SK-N-DZ (cell line): Measurements from ENCODE around the gene PTTG1IP2.
A peak's percentile ranks its signal among the peaks of the same experiment; 100 is the strongest.

Experiments used
- DNase-seq: peaks from one replicate; pipeline ENCODE4 v3.0.0-alpha.2; 2015; ENCODE audit warnings: low spot score

Gene PTTG1IP2

DNA sequence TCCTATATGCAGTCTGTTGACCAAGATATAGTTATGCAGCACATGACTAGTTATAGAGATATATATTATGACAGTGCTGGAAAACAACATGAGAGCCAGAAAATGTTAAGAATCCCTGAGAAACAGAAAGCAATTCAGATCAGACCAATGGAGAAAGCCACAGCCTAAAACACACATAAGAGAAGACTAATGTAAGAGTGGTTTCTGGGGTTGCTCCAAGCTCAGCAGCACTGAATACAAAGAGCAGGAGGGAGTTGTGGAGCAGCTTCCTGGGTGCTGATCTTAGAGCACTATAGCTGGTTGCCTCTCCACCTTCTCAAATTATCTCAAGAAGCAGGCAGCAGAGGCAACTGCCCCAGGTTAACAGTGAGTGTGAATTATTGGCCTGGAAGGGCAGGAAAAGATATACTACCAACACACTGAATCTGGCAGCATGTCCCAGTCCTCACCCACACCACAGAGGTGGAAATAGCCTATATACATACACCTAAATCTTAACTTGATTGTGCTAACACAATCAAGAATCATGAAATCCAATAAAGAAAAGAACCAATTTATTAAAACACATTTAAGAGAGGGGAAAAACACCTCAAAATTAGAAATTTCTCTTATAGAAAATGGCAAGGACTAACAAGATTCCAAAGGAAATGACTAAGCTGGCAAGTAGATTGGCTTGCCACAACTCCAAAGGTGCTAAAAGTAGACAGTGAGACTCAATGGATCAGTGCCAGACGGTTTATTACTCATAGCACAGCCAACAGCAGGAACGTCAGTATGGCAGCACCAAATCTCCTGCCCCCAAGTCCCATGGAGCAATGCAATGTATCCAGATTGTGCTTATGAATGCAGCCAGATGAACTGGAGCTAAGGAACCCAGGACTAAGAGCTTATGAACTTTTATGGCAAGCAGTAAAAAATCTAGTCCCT is 5.1 kb downstream of the PTTG1IP2 start:
- DNase-seq, result no peak

DNA sequence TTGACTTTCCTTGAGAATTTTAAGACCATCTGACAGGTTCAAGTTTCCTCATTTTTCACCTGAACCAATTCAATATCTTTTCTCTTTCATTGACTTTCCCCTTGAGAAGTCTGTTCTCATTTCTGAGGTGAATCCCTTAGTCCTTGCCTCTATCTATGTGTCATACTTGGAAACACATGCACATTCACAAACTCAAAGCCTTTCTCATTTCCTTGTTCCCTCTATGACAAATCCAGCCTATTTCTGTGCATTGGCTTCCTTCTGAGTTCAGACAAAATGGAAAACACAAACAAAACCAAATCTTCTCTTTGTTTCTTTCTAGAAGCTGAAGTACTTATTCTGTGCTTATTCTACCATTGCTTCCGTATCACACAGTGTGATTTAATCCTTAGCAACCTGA is 13.8 kb downstream of the PTTG1IP2 start:
- DNase-seq, result no peak

DNA sequence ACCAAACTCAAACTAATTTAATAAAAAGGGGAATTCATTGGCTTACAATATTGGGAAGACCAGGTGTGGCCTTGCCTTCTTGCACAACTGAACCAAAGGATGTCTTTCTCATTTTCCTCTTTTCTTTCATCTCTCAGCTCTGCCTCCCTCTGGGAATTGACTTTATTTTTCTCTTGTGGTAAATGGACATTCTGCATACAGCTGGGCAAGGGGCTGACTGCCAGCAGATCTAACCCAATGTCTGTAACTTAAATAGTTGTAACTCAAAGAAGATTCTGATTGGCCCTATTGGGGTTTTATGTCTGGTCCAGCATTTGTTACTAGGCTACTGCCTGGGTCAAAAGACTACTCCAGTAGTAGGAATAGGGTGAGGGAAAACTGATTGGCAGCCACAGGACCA is 15.3 kb downstream of the PTTG1IP2 start:
- DNase-seq, result no peak

DNA sequence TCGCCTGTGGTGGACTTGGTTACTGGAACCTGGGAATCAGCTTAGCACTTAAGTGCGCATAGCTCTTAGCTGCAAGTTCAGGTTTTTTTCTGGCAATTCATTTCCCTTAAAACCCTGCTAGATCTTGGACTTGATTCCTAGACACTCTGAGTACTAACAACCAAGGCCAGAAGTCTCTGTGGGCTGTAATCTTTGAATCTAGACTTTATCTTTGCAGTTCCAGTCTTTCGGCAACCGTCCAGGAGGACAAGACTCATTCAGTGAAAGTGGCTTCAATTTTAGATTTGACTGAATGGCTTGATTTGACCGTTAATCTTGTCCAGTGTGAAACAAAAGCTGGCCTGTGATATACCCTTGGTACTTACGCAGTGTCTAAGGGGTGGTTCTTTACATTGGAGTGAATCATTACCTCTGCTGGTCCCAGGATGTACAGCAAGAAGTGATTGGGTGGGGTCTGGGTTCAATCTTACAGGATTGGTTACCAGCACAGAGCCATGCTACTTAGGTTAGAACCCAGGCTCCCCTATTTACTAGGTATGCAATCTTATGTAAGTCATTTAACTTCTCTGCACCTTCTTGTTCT is 16.4 kb downstream of the PTTG1IP2 start:
- no peak for DNase-seq

DNA sequence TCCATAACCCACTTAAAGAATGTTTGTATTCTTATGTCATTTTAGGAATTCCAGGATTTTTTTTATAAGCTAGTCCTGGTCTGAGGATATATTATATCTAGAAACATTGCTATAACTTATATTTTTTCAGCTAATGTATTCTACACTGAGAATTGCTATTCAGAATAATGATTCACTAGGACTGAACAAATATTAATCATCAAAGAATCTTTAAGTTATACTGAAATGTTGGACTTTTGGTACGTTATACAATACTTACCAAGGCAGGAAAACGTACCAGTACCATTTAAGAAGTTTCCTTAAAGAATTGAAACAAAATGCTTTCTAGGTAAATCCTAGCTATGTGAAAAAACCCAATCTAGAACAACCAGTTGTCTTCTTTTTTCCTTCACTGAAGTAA is 18.4 kb downstream of the PTTG1IP2 start:
- no peak for DNase-seq

DNA sequence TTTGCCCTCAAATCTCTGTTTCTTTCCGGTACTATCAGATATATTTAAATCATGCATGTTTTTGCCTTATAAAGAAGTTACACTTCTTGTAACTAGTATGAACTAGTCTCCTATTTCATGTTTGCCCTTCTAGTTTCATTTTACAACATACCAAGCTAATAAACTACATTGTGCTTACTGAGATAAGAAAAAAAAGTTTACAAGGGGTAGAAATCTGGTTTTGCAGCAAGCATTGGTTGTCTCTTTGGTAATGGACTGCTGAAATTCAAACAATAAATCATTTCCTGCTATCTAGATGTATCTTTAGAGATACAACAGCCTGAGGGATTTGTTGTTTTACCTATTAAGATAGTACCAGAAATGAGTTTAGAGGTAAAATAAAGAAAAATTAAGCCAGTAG is 18.8 kb downstream of the PTTG1IP2 start:
- DNase-seq, result no peak

DNA sequence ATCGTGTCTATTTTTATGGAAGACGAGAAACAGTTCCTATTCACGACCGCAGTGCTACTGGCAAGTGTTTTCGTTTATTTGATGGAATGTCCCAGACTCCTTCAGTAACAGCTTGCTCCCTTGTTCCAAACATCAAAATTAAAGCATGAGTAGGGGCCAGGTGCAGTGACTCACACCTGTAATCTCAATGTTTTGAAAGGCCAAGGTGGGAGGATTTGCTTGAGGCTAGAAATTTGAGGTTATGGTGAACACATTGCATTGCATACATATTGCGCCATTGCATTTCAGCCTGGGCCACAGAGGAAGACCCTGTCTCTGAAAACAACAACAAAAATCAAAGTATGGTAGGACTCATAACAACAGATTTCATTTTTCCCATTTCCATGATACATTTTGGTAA is 22.8 kb downstream of the PTTG1IP2 start:
- no peak for DNase-seq

DNA sequence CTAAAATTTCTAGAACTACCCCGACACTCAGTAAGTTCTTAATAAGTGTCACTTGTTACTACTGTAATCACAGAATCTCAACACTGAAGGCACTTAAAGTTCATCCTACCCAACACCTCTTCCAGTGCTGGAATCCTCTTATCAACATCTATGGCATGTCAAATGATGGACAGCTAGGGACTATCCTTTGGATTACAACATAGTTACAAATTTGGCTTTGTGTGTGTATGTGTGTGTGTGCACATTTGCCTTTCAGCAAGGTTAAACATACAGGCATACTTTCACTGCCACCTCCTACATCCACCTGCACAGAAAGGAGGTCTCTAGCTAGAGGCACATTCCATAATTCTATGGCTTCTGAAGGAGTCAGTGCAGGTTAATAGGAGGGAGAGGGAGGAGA is 25.8 kb downstream of the PTTG1IP2 start:
- DNase-seq, result no peak

DNA sequence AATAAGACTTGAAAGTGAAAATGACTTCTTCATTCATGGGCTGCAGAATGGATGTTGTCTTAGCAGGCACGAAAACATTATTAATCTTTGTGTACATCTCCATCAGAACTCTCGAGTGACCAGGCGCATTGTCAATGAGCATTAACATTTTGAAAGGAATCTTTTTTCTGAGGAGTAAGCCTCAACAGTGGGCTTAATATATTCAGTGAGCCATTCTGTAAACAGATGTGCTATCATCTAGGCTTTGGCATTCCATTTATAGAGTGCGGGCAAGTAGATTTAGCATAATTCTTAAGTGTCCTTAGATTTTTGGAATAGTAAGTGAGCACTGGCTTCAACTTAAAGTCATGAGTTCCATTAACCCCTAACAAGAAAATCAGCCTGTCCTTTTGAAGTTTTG is 33.1 kb downstream of the PTTG1IP2 start:
- DNase-seq, result no peak

DNA sequence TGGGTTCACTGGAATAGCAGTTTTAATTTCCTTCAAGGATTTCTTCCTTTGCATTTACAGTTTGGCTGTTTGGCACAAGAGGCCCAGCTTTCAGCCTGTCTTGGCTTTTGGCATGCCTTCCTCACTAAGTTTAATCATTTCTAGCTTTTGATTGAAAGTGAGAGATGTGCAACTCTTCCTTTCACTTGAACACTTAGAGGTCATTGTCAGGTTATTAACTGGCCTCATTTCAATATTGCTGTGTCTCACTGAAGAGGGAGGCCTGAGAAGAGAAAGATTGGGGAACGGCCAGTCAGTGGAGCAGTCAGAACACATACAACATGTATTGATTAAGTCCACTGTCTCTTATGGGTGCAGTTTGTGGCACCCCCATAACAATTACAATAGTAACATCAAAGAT is 33.9 kb downstream of the PTTG1IP2 start:
- no peak for DNase-seq

DNA sequence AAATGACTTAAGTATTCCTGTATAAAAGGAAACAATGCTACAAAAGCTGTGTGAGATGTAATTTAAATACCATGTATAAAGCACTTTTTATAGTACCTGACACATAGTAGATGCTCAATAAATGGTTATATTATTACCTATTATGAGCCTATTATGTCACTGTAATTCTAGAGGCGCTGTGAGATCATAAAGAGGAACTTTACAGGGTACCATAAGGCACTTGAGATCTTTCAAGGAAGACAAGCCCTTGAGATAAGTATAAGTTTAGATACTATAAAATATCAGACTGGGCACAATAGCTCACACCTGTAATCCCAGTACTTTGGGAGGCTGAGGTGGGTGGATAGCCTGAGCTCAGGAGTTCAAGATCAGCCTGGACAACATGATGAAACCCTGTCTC is 38.3 kb downstream of the PTTG1IP2 start:
- DNase-seq, result no peak

DNA sequence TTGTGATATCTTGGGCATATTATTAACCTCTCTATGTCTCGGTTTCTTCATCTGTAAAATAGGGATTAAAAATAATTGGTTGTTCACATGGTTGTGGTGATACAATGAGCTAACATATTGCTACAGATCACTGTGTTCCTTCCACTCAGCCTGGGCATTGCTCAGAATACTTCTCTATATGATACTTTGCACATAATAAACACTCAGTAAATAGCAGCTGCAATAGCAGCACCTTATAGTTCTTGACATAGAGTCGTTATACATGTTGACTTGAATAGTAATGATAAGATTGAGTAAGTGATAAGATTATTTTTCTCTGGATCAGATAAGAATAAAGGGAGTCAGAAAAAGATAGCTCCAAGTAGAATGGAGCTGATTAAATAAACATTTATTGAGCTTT is 42.3 kb downstream of the PTTG1IP2 start:
- no peak for DNase-seq

DNA sequence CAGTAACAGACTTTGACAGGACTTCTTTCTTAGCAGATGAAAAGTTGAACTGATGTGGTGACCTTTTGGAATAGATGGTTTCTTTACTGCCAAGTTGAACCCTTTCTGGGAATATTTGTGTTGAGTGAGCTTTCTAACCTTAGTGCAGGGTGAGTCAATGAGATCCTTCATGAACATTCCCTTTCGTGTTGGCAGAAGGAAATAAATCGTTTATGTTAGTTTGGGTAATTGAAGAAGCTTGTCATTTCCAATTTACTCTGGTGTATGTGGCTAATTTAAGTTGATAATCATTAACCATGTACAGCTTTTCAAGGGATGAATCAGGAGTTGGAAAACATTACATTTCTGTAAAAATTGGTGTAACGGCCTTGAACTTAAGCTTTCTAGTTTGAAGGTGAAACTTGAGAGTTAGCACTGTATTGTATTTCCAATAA is 43.4 kb downstream of the PTTG1IP2 start:
- DNase-seq, result no peak

DNA sequence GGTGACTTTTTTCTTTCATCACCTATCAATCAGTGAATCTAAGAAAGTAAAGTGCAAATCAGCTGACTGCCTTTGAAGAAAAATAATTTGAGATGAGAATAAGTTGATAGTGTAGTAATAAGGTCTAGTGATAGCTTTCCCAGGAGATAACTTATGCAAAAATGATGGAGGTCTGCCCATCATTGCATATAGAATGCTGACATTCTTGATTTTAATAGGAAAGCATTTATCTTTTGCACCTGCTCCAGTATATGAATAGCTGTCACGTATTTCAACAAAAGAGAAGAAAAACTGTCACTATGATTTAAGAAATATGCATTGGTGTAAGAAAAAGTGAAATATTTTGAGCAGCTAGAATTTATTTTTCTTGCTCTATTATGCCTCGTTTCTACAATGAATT is 46.8 kb downstream of the PTTG1IP2 start:
- DNase-seq, result no peak

DNA sequence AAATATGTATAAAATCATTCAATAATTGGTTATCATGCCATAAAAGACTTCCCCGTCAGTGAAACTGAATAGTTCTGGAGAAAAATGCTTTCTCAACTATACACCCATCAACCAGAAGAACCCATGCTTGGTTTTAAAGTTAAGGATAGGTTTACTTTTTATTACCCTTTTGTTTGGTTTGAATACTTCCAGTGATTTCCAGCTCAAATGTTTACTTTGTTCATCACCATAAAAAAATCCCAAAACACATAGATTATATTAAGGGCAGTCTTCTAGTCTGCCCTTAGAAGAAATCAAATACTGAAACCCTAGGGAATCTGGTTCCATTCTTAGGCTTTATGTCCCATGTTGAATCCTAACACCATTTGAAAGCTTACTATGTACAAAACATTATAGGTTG is 49.2 kb downstream of the PTTG1IP2 start:
- DNase-seq, result no peak

DNA sequence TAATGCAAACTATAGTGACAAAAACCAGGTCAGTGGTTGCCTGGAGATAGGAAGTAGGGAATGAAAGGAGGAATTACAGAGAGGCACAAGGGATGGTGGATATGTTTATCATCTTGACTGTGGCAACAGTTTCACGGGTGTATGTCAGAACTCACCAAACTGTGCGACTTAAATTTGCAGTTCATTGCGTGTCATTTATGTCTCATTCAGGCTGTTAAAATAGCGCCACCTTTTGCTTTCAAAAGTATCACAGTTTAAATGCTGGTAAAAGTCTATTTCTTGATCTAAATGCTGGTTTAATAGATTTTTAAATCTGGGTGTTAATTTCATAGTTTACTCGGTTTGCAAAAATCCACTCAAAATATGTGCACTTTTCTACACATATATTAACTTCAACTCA is 51.0 kb downstream of the PTTG1IP2 start:
- DNase-seq, result no peak

DNA sequence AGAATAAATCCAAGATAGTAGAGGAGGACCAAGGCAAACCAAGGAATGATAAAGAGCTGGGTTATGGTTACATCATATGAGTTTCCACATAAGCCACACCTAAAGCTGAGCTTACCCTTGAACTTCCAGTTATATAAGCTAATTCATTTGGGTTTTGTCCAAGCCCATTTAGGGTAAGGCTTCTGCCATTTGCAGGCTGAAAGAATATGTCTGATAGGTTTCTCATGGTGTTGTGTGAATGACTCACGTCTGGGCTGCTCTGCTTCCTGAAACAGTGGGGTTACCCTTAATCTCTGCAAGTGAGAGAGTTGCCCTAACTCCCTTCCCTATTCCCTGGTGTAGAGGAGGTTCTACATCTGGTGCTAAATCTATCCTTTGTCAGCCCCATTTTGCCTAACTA is 60.8 kb downstream of the PTTG1IP2 start:
- no peak for DNase-seq

DNA sequence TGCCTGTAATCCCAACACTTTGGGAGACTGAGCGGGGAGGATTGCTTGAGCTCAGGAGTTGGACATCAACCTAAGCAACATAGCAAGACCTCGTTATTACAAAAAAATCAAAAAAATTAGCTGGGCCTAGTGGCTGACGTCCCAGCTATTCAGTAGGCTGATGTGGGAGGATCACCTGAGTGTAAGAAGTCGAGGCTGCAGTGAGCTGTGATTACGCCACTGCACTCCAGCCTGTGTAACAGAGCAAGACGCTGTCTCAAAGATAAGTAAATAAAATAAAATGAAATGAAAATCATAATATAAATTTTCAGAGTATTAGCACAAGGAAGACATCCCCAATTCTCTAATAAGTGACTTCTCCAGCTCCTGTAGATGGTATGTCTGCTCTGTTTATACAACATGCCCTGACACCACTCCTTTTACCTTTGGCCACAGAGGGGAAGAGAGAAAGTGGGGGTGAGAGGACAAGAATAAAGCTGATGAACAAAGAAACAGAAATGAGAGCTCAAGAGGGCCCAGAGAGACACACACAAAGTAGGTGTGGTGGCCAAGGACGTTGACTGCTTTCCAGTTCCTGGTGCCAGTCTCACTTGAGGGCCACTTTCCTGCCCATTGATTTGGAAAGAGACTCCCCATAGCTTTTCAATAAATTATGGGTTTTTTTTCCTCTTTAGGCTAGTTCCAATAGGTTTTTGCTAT is 62.9 kb downstream of the PTTG1IP2 start:
- DNase-seq, result no peak

DNA sequence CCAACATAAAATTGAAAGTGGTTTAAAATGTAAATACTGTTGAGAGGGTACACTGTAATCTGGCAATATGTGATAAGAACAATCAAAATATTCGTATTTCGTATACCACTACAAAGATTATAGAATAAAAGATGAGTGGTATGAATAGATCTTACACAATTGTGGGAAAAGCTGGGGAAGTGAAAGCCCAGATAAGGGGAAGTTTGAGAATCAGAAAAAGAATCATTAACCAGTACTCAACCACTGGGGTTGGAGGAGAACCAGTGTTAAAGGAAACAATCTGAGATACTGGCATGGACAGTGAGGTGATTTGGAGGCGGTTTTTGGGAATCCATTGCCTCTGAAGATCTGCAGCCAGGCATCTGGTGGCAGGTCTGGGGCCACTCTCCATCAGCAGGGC is 67.0 kb downstream of the PTTG1IP2 start:
- no peak for DNase-seq

DNA sequence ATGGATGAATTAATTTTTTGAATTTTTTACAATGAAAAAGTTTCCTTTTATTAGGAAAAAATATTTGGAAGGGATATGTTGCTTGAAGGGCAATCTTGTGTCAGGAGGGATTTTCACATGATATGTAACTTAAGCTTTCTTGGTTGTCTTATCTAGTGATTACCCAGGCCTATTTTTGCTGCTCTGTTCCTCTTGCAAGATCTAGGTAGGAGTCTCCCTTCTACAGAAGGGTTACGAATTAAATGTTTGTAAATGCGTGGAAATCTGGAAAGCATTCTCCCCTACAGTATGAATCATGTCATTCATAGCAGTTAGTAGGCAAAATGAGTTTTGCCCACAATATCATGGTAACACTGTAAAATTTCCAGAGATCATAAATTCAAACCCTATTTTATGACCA is 69.0 kb downstream of the PTTG1IP2 start:
- DNase-seq, result no peak

DNA sequence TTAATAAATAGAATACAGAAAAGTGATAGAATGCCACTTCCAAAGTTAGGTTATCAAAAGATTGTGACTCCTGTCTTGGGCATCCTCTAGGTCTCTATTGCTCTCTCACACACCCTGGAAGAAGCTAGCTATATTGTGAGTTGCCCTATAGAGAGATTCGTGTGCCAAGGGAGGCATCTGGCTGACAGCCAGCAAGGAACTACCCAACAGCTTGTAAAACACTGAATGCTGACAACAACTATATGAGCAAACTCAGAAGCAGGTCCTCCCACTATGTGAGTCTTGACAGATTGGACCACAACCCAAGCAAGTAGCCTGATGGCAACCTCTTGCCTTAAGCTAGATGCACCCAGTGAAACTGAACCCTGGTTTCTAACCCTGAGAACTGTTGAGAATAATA is 71.0 kb downstream of the PTTG1IP2 start:
- DNase-seq, result no peak

DNA sequence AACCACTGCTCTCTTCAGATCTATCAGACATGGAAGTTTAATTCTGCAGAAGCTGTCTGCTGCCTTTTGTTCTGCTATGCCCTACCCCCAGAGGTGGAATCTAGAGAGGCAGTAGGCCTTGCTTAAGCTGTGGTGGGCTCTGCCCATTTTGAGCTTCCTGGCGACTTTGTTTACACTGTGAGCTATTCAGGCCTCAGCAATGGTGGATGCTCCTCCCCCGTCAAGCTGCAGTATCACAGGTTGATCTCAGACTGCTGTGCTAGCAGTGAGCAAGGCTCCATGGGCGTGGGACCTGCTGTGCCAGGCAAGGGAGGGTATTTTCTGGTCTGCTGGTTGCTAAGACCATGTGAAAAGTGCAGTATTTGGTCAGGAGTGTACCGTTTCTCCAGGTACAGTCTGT is 81.6 kb downstream of the PTTG1IP2 start:
- DNase-seq, result peak; percentile 22

DNA sequence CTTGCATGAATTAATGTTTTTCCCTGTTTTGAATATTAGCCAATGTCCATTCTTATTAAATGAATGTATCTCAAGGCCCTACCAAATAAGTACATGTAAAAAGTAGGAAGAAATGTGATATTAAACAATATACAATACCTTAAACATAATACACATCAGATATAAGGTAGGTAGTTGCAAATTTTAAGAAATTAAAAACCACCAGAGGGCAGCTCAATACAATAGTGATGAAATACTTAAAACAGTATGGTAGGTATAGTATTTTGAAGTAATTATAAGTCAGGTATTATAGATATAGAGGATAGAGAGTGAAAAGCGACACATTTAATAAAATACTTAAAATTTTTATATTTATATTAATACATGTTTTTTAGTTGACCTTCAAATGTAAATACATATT is 83.1 kb downstream of the PTTG1IP2 start:
- no peak for DNase-seq
